Hepatocyte (in vitro differentiated cells): ENCODE results near the gene ACO1. TPM values are rescaled to one million over a fixed set of nuclear protein-coding genes. Genes with fewer than 3 reads are reported as not detected.

ENCODE experiments used
- DNase-seq: peaks from one replicate; pipeline ENCODE4 v3.0.0-alpha.2; 2016; ENCODE audit warnings: low spot score
- H2AFZ ChIP-seq: fragments of 200-600 bp; sonication (generic); 2 replicates; pipeline ENCODE4 v1.6.0; 2016; ENCODE audit warnings: antibody characterized with exemption, mild to moderate bottlenecking
- H3K27ac ChIP-seq: fragments of 200-600 bp; sonication (generic); 2 replicates; pipeline ENCODE4 v1.5.1; 2016; ENCODE audit warnings: mild to moderate bottlenecking
- H3K27me3 ChIP-seq: fragments of 200-600 bp; sonication (generic); 2 replicates; pipeline ENCODE4 v1.6.1; 2016
- H3K36me3 ChIP-seq: fragments of 200-600 bp; sonication (generic); replicated peaks from 2 replicates; pipeline ENCODE4 v1.5.1; 2016; ENCODE audit warnings: low read depth; ENCODE audit not compliant: insufficient read depth
- H3K4me1 ChIP-seq: fragments of 200-600 bp; sonication (generic); 2 replicates; pipeline ENCODE4 v1.5.1; 2016; ENCODE audit warnings: mild to moderate bottlenecking, moderate library complexity; ENCODE audit not compliant: insufficient read depth
- H3K4me2 ChIP-seq: fragments of 200-600 bp; sonication (generic); 2 replicates; pipeline ENCODE4 v1.6.0; 2016
- H3K4me3 ChIP-seq: fragments of 200-600 bp; sonication (generic); 2 replicates; pipeline ENCODE4 v1.5.1; 2016; ENCODE audit warnings: mild to moderate bottlenecking
- H3K79me2 ChIP-seq: fragments of 200-600 bp; sonication (generic); 2 replicates; pipeline ENCODE4 v1.6.0; 2017; ENCODE audit warnings: mild to moderate bottlenecking
- H3K9me2 ChIP-seq: fragments of 200-600 bp; sonication (generic); replicated peaks from 2 replicates; pipeline ENCODE4 v1.6.0; 2017; ENCODE audit warnings: mild to moderate bottlenecking; ENCODE audit not compliant: insufficient read depth
- H3K9me3 ChIP-seq: fragments of 200-600 bp; sonication (generic); 2 replicates; pipeline ENCODE4 v1.5.1; 2016; ENCODE audit warnings: low read depth, mild to moderate bottlenecking
- H4K20me1 ChIP-seq: fragments of 200-600 bp; sonication (generic); 2 replicates; pipeline ENCODE4 v1.6.0; 2016; ENCODE audit warnings: mild to moderate bottlenecking; ENCODE audit not compliant: insufficient read depth, poor library complexity, severe bottlenecking
- CTCF ChIP-seq: fragments of 200-600 bp; sonication (generic); IDR thresholded peaks from 2 replicates; pipeline ENCODE4 v1.5.1; 2016; ENCODE audit warnings: antibody characterized with exemption, mild to moderate bottlenecking; ENCODE audit not compliant: poor library complexity
- EZH2 ChIP-seq: fragments of 200-600 bp; sonication (generic); IDR thresholded peaks from 2 replicates; pipeline ENCODE4 v1.6.1; 2016; ENCODE audit warnings: antibody characterized with exemption, mild to moderate bottlenecking, borderline replicate concordance
- EZH2phosphoT487 ChIP-seq: fragments of 200-600 bp; sonication (generic); IDR thresholded peaks from one replicate; pipeline ENCODE4 v1.6.1; 2018; ENCODE audit warnings: antibody characterized with exemption, mild to moderate bottlenecking, low read depth, moderate library complexity; ENCODE audit not compliant: unreplicated experiment, severe bottlenecking
- WGBS: methylation state at CpG from one replicate; pipeline ENCODE4 v1.1.6; 2016; ENCODE audit warnings: low lambda C conversion rate; ENCODE audit errors: missing lambda C conversion rate; 5-methylcytosine and 5-hydroxymethylcytosine counted together
- polyA plus RNA-seq: library from polyadenylated mRNA; unstranded; fragments of >200 nt; fragmentation: Nextera tagmentation; extraction: Ambion mirVana; gene quantifications from 2 replicates; pipeline ENCODE4 v1.2.1, GENCODE V29; 2016
- total RNA-seq: library from RNA; depleted of rRNA; stranded (reverse); fragments of >200 nt; gene quantifications from 2 replicates; pipeline ENCODE4 v1.2.3, GENCODE V29; 2014

ACO1 gene
- total and polyA plus RNA-seq, 2 experiments from 2014 or later, result 46.1 to 65.7 TPM

- 95% methylated on average over 1 of the region's 1 CpG for WGBS
Observed at GRCh38 chr9:32401488-32401887, 17.0 kb downstream of the ACO1 start.

DNA sequence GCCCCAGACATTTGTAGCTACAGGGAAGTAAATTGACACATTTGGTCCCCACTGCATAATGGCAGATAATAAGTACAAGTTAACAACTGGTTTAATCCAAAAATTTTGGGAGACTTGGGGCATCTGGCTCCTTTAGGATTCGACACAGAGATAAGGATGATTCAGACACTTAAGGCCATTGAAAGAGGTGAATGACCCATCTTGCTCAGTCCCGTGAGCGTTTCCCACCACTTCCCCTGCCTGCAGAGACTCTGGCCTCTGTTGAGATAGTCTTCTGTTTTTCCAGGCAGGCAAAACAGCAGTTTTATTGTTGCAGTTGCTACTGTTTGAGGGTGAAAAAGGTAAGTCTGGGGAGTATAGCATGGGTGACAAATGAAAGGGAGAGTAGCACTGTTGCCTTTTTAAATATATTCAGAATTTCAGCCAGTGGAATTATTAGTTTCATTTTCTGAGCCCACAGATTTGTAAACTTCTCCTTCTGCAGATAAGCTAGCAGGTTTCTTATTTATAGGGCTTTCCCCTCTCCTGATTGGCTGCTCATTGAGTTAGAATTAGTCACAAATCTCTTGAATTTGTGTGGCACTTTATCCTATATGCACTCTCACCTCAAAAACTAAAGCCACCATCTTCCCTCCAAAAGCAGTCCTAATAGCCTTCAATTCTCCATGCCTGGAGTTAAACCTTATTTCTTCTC, 19.3 kb downstream of the ACO1 start:
- H3K27ac ChIP-seq, result no peak overlapping the region
- DNase-seq, result no peak

More at GRCh38 chr9:32401488-32401887, 17.0 kb downstream of the ACO1 start:
- H3K4me3 ChIP-seq, result no peak overlapping the region
- H3K27ac ChIP-seq, result no peak overlapping the region
- no peaks in the 10 kb centered on the region for H3K9me3 ChIP-seq
- H3K36me3 ChIP-seq, result no peaks in the 10 kb centered on the region
- no peak for DNase-seq
- H3K4me2 ChIP-seq, result no peak overlapping the region
- TF ChIP-seq EZH2 (no peak), CTCF (no peak), EZH2phosphoT487 (no peak)
- no peaks in the 10 kb centered on the region for H3K27me3 ChIP-seq
- no peaks in the 10 kb centered on the region for H4K20me1 ChIP-seq
- H2AFZ ChIP-seq, result no peak overlapping the region
- H3K79me2 ChIP-seq, result peaks cover 46% of the 10 kb centered on the region
- no peaks in the 10 kb centered on the region for H3K9me2 ChIP-seq
- H3K4me1 ChIP-seq, result no peaks in the 10 kb centered on the region

DNA sequence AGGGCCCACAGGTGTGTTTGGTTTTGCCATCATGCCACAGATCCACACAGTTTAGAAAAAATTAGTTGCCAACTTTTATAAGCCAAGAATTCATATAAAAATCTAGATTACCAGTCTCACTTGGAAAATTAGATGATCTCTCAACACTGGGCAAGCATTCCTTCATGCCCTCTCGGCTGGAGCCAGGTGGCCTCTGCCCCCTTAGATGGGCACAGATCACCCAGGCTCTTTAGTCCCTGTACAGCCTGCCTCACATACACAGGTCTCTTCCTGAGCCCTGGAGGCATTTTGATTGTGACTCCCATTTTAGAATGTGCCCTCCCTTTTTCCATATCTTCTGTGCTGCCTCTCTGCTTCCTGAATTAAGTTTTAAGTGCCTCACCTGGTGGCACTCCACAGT, 20.0 kb downstream of the ACO1 start:
- no peak overlapping the region for H3K27ac ChIP-seq

More for the DNA sequence above, 19.3 kb downstream of the ACO1 start:
- H4K20me1 ChIP-seq, result no peaks in the 10 kb centered on the region
- no peak overlapping the region for H3K4me3 ChIP-seq
- no peaks in the 10 kb centered on the region for H3K4me1 ChIP-seq
- H3K36me3 ChIP-seq, result no peaks in the 10 kb centered on the region
- 71% methylated on average over 3 of the region's 3 CpGs for WGBS
- TF ChIP-seq EZH2phosphoT487 (no peak), EZH2 (no peak), CTCF (no peak)
- no peaks in the 10 kb centered on the region for H3K9me3 ChIP-seq
- no peaks in the 10 kb centered on the region for H3K27me3 ChIP-seq
- H3K4me2 ChIP-seq, result no peak overlapping the region
- peaks cover 25% of the 10 kb centered on the region for H3K79me2 ChIP-seq
- H2AFZ ChIP-seq, result no peak overlapping the region
- no peaks in the 10 kb centered on the region for H3K9me2 ChIP-seq

More for the DNA sequence above, 20.0 kb downstream of the ACO1 start:
- Histone ChIP-seq H3K4me3 (no peak overlapping the region), H3K4me2 (no peak overlapping the region), H3K4me1 (no peaks in the 10 kb centered on the region), H3K27me3 (no peaks in the 10 kb centered on the region), H2AFZ (no peak overlapping the region), H3K9me2 (no peaks in the 10 kb centered on the region), H3K36me3 (no peaks in the 10 kb centered on the region), H4K20me1 (no peaks in the 10 kb centered on the region), H3K9me3 (no peaks in the 10 kb centered on the region), H3K79me2 (peaks cover 20% of the 10 kb centered on the region)
- WGBS, result 92% methylated on average over 1 of the region's 1 CpG
- no peak for DNase-seq
- TF ChIP-seq EZH2phosphoT487, result no peak
- no peak for TF ChIP-seq CTCF
- TF ChIP-seq EZH2, result no peak
